ENCODE measurements around the gene EFNA3. TPM values are rescaled to one million over a fixed set of nuclear protein-coding genes. Genes with fewer than 3 reads are reported as not detected.
A peak's percentile ranks its signal among the peaks of the same experiment; 100 is the strongest.

The EFNA3 gene
- total and polyA plus RNA-seq, 9 of the 15 experiments (the other 6 are each of a cell fraction or from before 2014, with no cell fraction given) = 0.59 to 7.9 (median 4.7) TPM

GRCh38 chr1:155029513-155030242, 49.0 kb upstream of the EFNA3 start:
- H3K79me2 ChIP-seq (ENCODE audit: control insufficient read depth, insufficient read depth, low read length) = no peaks in the 10 kb centered on the region
- no peak overlapping the region for H2AFZ ChIP-seq (ENCODE audit: low read depth, low read length)
- in situ Hi-C loops (cut with MboI) = no loop called here
- no peak overlapping the region for H3K27ac ChIP-seq (ENCODE audit: extremely low read depth, low read depth, low read length)
- FAIRE-seq (no peak), ATAC-seq (peak; percentile 11; the same call in 2 of the 3 replicates), DNase-seq (ENCODE audit: extremely low read depth in 1 of 4, low spot score in 3 of 4) (no peak)
- no peak overlapping the region for H3K4me2 ChIP-seq (ENCODE audit: insufficient read depth, low read length)
- H3K36me3 ChIP-seq (ENCODE audit: control insufficient read depth, insufficient read depth, low read length) = no peaks in the 10 kb centered on the region
- no TSS peak for BruUV-seq (replicated peaks)
- peak overlapping the region in 1 of 2 experiments; percentile 40; a peak in 2 of 4 replicates for H3K9ac ChIP-seq (ENCODE audit: insufficient read depth in 1 of 2, low read depth in 2 of 2, low read length in 2 of 2)
- no peaks in the 10 kb centered on the region for H3K9me1 ChIP-seq (ENCODE audit: control insufficient read depth, insufficient read depth, low read length)
- H4K20me1 ChIP-seq (replicated peaks; ENCODE audit: control insufficient read depth, insufficient read depth, low read length) = no peaks in the 10 kb centered on the region
- H3K9me3 ChIP-seq (replicated peaks; ENCODE audit: control insufficient read depth, insufficient read depth, low read depth, low read length) = no peaks in the 10 kb centered on the region
- WGBS (ENCODE audit: insufficient coverage, low coverage, missing lambda C conversion rate) = 53% methylated on average over 15 of the region's 16 CpGs
- POLR2A ChIA-PET = interaction anchor here (0.6 to 1.2 kb wide), 2 partner anchors 14 to 428 kb away, joined by 3 read pairs; no protein-coding TSS in a partner anchor
- intact Hi-C loops (cut with micrococcal nuclease) = no loop called here
- CTCF ChIA-PET (ENCODE audit: low intra/inter-chr PET ratio) = no interaction called here
- H3K4me3 ChIP-seq = no peak overlapping the region
- peaks cover 0 to 17% of the 10 kb centered on the region in 2 experiments; a peak in 2 of 5 replicates for H3K27me3 ChIP-seq (ENCODE audit: control insufficient read depth in 2 of 2, insufficient read depth in 2 of 2, low read length in 2 of 2)
- peaks cover 5 to 23% of the 10 kb centered on the region in 2 experiments; a peak in 3 of 5 replicates for H3K4me1 ChIP-seq (replicated peaks in 1 of 2; ENCODE audit: control insufficient read depth in 2 of 2, insufficient read depth in 2 of 2, low read length in 2 of 2)
- no peak for TF ChIP-seq ZSCAN32 (CRISPR knock-in tag; IDR thresholded peaks at IDR 0.05)
- no peak for TF ChIP-seq USF1 (CRISPR knock-in tag; IDR thresholded peaks at IDR 0.05)
- TF ChIP-seq MAX (CRISPR knock-in tag; IDR thresholded peaks at IDR 0.05) = 0 out of 2 replicates have a peak, but pooled peaks have one; percentile 24
- TF ChIP-seq ELK1 (CRISPR knock-in tag; IDR thresholded peaks at IDR 0.05) = no peak
- no peak for TF ChIP-seq ZNF699 (CRISPR knock-in tag; IDR thresholded peaks at IDR 0.05; ENCODE audit: insufficient replicate concordance)
- no peak for TF ChIP-seq RERE (CRISPR knock-in tag; IDR thresholded peaks at IDR 0.05; ENCODE audit: borderline replicate concordance)
- peak; percentile 84 for TF ChIP-seq ZNF263 (CRISPR knock-in tag; IDR thresholded peaks at IDR 0.05; ENCODE audit: borderline replicate concordance)
- no peak for TF ChIP-seq SETDB1 (IDR thresholded peaks at IDR 0.05; ENCODE audit: low read length)
- no peak for TF ChIP-seq U2AF1 (optimal IDR thresholded peaks at IDR 0.05; ENCODE audit: low read depth, low read length)
- TF ChIP-seq STAT6 (CRISPR knock-in tag; IDR thresholded peaks at IDR 0.05) = no peak
